SKM-1 treated with dmso at 0.1 percent for 144 hours (cell line): ENCODE measurements around the gene DPP4.

Experiments
- DNase-seq: peaks from one replicate; lab custom pipeline; 2025; ENCODE audit not compliant: unreplicated experiment; lab: John Stamatoyannopoulos, UW

The DPP4 gene

GRCh38 chr2:162073888-162074631, at the start of gene DPP4:
TSS of gene DPP4 (minus strand) at chr2:162074215. CDS start at chr2:162073981, 234 bp downstream.
- peak; percentile 13 for DNase-seq

DNA sequence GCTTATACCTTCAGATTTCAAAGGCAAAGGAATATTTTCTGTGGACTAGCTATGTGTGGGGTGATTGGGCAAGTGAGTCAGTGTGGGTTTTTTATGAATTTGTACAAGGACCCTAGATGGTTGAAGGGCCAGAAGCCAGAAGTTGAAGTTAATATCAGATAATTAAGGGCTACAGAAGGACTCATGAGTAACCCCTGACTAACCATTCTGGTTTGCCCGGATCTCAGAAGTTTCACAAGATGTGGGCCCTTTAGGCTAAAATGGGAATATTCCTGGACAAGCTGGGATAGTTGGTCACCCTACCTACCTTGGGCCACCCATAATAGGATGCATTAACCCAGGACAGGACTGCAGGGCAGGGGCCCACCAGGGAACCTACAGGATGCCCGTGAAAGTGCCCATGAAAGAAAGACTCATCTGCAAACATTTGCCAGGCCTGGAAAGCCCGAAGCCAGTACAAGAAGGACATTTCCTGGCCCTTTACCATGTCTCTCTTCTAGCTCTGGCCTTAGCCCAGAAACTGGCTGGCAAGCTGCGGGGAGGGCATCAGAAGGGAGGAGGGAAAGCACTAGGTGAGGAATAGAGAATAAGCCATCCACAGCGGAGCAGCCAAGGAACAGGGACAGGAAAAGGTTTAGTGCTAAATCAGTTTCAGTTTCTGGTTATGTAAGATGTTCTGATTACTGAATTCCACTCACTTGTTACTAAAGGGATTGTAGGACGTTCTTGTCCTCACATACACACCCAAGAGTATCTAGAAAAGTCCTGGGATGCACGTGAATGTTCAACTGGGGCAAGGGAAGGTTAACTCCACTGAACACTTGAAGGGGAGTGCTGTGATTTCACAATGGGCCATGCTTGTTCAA, 44.4 kb upstream of the DPP4 start:
- no peak for DNase-seq

DNA sequence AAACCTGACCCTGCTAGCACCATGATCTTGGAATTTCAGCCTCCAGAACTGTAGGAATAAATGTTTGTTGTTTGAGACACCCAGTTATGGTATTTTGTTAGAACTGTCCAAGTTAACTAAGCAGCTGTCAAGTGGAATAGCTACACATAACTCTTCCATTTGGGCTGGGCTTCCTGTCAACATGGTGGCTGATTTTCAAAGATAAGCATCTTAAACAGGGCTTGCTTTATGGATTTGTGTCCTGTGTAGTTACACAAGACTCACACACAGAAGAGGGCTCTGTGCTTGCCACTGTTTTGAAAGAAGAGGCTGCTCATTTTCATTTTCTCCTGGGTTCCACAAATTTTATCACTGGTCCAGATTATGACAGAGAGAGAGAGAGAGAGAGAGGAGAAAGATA, 42.3 kb upstream of the DPP4 start:
- no peak for DNase-seq

GRCh38 chr2:162115076-162115475, 41.1 kb upstream of the DPP4 start:
- no peak for DNase-seq

DNA sequence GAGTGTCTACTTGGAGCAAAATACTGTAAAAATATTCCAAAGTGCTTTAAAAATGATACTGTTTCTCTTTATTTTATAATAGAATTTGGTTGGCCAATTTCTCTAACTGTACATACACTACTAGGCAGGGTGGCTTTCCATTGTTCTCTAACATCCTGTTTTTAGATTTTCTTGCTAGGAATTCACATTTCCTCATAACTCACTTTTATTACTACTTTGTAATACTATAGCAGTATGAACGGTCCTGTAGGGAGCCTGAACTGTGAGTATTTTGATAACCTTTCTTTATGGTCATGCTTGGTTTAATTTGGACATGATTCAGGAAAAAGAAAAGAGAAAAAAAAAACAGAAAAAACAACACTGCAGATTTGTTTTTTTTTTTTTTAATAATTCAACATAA, 40.3 kb upstream of the DPP4 start:
- peak; percentile 32 for DNase-seq

DNA sequence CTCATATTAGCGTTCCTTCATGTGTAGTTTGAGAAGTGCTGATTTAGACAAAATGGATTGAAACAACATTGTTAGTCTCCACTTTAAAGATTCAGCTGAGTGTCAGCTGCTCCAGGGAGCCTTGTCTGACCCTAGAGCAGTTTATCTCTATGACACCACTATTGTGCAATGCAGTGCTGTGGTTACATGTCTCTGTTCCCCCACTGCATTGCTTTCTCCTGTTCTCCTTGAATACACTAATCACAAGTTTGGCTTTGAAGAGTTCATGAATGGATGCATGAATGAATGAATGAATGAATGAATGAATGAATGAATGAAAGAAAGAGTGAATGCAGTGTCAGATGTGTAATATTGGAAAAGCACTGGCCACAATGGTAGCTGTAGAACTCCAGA, 39.8 kb upstream of the DPP4 start:
- peak; percentile 70 for DNase-seq

- no peak for DNase-seq
Measured at GRCh38 chr2:162113088-162113775, 39.2 kb upstream of the DPP4 start.

DNA sequence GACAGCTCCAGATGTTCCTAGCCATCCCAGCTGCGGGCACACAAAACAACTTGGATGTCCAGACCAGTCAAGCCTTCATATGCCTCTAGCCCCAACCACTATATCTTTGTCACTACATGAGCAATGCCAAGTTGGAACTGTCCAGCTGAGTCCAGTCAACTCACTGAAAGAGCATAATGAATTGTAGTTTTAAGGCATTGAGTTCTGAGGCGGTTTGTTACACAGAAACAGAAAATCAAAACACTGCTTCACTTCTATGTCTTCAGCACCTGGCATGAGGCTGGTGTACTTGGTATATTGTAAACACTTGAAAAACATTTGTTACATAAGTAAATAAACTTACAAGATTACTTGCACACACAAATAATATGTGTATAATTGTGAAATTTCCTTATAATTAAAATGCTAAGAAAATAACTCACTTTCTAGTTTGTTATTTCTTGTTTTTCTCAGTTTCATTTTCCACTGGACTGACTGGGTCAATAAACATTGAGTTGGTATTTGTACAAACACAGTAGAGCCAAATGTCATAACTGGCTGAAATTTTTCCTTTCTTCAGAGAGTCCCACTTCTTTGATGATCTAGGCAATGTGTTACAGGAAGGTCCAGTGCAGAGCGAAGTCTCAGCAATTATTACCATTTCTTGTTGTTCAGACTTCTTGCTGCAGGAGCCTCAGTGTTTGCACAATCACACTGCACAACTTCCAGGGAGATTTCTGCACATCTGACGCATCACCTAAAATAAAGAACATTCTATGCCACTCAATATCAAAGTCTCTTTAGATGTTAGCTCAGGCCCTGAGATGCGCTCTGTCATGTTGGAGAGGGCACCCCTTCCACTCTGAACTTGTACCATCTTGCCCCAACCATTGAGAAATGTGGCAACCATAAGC, 38.2 kb upstream of the DPP4 start:
- no peak for DNase-seq

DNA sequence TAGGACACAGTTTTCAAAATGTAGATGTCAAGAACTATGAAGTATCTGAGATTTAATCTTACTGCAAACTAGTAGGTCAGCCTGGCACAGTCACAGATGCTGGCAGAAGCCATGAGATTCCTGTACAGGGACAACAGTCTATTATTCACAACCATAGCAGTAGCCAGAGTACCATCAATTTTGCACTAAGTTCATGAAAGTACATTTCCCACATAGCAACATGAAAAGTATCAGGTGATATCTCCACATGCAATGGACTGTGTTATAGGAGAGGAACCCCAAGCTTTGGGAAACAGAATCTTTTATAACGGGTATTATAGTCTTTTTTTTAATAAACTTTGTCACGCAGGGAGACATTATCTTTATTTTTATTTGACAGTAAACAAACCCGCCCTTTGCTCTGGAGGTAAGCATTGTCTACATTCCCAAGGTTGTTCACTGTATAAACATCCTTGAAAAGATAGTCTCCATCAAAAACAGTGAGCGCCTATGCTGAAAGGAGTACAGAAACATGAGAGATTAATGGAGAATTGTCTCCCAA, 33.4 kb upstream of the DPP4 start:
- no peak for DNase-seq

DNA sequence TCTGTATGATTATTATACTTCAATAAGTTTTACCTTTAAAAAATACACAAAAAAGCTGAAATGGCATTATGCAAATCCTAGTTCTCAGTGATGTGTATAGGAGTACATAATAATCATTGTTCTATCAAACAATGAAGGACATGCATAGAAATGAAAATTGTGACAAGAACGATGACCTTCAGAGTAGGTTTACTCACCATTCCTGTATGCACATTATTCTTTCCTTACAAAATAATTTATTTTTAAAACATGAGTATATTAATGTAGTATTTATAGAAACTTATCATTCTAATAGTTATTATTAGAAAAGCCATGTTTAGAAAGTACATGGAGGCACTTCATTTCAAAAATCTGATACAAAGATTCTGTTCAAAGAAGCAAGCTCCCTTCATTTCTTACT, 32.7 kb upstream of the DPP4 start:
- DNase-seq, result no peak

DNA sequence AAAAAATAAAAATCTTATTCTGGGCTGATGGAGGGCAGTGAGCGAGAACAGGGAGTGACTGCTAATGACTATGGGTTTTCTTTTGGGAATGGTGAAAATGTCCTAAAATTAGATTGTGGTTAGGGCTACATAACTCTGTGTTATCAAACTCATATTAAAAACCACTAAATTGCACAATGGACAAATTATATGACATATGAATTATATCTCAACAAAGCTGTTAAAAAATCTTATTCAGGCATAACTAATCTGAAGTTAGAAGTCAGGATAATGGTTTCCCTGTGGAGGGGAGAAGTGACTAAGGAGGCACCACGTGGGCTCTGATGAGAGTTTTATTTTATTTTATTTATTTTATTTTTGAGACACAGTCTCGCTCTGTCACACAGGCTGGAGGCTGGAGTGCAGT, 32.1 kb upstream of the DPP4 start:
- DNase-seq, result no peak

DNA sequence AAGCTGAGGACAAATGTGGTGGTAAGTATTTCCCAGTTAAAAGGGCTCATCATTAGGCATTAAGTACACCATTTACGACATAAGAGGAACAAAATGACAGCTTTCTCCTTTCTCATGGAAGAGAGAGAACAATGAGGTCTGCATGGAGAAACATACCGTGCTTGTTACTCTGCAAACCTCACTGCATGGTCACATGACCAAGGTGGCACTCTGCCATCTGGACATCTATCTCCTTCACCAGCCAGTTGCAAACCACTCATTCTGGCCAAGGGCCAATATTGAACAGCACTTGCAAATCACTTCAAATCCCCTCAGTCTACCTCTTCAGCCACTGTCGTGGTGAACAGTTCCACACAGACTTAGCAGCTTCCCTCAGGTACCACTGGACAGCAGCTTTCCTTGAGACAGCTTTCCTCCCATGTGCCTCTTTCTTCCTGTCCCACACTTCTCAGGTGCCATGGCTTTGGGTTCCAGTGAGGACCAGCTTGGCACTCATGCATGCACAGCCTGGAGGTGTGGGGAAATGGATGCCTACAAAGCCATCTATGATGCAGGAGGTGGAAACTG, 29.5 kb upstream of the DPP4 start:
- DNase-seq, result no peak

GRCh38 chr2:162100579-162100978, 26.6 kb upstream of the DPP4 start:
- DNase-seq, result no peak

GRCh38 chr2:162099836-162100235, 25.8 kb upstream of the DPP4 start:
- DNase-seq, result no peak

GRCh38 chr2:162092658-162093556, 18.9 kb upstream of the DPP4 start:
- DNase-seq, result no peak

DNA sequence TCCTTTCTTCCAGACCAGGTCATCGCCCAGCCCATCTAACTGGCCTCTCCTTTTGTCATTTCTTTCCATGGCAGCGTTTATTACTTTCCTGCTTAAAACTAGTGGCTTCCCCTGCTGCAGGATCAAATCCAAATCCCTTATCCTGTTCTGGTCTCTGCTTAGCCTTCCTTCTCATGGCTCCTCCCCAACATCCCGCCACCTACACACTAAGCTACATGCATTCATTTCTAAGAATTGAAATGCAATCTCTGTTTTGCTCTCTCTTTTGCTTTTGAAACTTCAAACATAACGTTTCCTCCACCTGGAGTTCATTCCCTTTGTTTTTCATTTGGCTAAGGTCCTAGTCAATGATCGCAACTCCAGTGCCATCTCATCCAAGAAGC, 18.0 kb upstream of the DPP4 start:
- DNase-seq, result no peak

- DNase-seq, result no peak
Measured at GRCh38 chr2:162091325-162092007, 17.5 kb upstream of the DPP4 start.

- DNase-seq, result no peak
Measured at GRCh38 chr2:162090109-162090508, 16.1 kb upstream of the DPP4 start.

GRCh38 chr2:162086904-162087303, 12.9 kb upstream of the DPP4 start:
- DNase-seq, result no peak
